GM12872 (cell line): ENCODE results near the gene ACAD8.

Source experiments
- TF ChIP-seq, protein P1 (sequence below): IDR thresholded peaks from 3 replicates; pipeline ENCODE4 v1.5.1; 2011; ENCODE audit warnings: low read depth, mild to moderate bottlenecking, low read length, moderate library complexity; ENCODE audit not compliant: insufficient read depth

The ACAD8 gene

DNA sequence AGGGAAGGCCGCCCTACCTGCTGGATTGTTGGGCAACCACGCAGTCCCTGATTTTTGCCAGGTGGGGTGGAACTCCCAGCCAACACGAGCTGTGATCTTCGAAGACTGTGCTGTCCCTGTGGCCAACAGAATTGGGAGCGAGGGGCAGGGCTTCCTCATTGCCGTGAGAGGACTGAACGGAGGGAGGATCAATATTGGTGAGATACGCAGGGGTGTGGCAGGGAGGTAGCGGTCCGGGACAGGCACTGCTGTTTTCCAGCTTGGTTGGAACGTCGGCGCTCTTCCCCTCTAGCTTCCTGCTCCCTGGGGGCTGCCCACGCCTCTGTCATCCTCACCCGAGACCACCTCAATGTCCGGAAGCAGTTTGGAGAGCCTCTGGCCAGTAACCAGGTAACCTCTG, 7.6 kb downstream of the ACAD8 start:
- TF ChIP-seq, protein P1, sequence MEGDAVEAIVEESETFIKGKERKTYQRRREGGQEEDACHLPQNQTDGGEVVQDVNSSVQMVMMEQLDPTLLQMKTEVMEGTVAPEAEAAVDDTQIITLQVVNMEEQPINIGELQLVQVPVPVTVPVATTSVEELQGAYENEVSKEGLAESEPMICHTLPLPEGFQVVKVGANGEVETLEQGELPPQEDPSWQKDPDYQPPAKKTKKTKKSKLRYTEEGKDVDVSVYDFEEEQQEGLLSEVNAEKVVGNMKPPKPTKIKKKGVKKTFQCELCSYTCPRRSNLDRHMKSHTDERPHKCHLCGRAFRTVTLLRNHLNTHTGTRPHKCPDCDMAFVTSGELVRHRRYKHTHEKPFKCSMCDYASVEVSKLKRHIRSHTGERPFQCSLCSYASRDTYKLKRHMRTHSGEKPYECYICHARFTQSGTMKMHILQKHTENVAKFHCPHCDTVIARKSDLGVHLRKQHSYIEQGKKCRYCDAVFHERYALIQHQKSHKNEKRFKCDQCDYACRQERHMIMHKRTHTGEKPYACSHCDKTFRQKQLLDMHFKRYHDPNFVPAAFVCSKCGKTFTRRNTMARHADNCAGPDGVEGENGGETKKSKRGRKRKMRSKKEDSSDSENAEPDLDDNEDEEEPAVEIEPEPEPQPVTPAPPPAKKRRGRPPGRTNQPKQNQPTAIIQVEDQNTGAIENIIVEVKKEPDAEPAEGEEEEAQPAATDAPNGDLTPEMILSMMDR = no peak

DNA sequence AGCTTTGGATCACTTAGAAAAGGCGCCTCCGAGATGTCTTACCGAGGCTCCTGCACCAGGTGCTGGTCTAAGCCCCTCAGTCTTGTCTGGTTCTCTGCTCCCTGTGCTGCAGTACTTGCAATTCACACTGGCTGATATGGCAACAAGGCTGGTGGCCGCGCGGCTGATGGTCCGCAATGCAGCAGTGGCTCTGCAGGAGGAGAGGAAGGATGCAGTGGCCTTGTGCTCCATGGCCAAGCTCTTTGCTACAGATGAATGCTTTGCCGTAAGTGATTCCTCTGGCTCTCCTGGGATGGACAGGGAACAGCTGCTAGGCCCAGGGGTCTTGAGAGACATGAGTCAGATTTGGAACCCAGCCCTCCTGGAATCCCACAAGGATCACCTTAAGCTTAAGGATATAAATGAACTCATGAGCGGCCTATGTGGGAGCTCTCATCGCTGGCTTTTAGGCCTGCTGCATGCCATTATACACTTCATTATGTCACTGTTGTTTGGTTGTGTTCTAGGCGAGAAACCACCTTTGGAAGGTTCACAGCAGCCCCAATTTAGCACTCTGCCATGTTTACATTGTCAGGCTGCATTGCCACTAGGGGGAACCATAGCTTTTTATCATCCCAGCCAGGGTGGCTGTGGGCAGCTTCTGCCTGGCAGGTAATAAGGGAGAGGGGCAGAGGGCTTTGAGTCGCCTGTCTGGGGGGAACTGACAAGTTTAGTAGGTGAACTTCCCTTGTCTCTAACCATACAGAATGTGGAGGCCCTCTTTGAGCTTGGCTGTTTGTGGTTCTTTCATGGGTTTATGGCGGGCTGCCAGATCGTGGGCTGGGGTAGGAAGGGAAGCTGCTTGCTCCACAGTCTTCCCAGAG, 8.5 kb downstream of the ACAD8 start:
- TF ChIP-seq, protein P1 = peak; percentile 65

DNA sequence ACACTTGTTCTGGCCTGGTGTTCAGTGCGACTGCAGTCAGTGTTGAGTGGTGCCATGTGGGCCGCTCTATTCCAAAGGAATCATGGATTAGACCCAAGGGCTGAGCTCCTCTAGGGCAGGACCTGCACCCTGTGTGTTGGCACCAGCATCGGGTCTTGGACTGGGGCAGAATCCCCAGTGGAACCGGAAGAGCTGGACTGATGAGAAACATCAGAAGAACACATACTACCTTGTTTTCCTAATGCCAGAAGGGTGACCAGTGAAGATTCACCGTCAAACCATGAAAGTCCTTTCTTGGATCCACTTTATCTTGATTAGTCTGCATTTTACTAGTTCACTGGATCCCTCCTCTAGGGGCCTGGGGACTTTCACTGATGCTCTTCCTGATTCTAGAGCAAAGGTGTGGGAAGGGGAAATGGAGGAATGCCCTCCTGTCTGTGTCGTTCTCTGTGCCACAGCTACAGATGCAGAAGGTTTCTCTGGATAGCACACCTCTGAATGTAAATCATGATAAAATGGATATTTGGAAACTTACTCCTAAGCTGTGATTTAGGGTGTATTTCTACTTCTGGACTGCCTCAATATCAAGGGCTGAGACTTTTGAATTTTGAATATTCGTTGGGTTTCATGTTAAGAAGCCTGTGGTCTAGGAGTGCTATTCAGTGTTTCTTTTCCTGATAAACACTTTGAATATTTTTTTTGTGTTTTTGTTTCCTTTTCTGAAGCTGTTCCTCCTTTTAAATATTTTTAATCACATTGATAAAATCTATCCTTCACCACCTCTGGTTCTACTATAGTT, 11.8 kb downstream of the ACAD8 start:
- TF ChIP-seq, protein P1 = no peak

DNA sequence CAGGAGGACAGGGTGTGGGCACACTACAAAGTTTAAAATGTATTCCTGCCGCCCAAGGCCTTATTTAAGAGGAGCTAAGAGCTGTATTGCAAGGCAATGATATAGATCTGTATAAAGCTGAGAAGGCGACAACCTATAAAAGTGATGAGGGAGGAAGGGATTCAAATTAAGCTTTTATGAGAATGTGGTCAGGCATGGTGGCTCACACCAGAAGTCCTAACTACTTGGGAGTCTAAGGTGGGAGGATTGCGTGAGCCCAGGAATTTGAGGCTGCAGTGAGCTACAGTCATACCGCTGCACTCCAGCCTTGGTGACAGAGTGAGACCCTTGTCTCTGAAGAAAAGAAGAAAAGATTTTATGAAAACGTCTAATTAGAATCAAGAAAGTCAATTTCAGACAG, 13.1 kb downstream of the ACAD8 start:
- TF ChIP-seq, protein P1 = no peak

DNA sequence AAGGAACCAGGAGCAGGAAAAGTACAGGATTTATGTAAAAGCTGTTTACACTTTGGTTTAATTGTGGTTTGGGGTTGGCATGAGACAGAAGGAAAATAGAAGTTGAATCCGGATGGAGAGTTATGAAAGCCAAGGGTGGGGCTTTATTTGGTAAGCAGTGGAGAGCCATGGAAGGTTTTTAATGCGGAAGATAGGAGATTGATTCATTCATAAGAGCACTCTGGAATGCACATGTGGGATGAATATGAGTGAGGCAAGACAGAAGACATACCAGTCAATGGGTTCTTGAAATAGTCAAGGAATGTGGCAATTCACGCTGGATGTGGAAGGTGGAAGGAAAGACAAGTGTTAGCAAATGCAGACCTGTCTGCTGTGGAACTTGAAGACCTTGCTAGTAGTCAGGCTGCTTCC, 13.5 kb downstream of the ACAD8 start:
- TF ChIP-seq, protein P1 = no peak

DNA sequence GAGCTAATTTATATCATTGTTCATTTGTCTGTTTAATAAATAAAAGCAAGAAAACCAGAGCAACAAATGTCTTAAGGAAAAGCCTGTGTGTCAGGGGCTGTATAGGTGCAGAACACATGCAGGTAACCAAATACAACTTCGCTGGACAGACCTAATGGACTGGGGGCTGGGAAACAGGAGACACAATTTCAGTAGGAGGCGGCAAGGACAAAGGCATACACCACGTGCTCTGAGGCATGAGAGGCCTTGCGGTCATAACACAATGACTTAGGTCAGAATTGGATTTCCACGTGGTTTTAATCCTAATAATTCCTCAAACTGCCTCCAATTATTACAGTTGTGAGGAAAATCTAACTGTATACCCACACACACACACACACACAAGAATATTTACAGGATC, 14.1 kb downstream of the ACAD8 start:
- TF ChIP-seq, protein P1 = no peak

DNA sequence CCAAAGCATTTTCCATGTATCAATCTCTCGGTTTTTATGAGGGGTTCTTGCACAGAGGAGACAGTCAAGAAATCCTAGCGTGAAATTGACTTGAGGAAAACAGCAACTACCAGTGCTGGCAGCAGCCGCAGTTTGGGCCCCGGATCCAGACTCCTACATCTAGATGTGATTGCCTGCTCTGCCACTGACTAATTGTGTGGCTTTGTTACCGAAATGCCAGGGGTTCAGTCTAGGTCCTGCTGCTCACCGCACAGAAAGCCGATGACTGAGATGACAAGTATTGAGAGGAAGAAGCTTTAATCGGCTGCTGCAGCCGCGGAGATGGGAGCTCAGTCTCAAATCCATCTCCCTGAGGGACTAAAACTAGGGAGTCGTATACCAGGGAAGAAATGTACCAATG, 14.6 kb downstream of the ACAD8 start:
- TF ChIP-seq, protein P1 = no peak
